Putamen (tissue), 1 donor: ENCODE data around the gene JCHAIN.

ENCODE experiments used
- DNase-seq: peaks from one replicate; pipeline ENCODE4 v3.0.0-alpha.2; 2016; ENCODE audit warnings: low spot score

The JCHAIN gene

GRCh38 chr4:70640192-70640591 is 26.1 kb downstream of the JCHAIN start:
- no peak for DNase-seq

GRCh38 chr4:70637239-70637913 is 28.9 kb downstream of the JCHAIN start:
- no peak for DNase-seq

GRCh38 chr4:70634482-70634881 is 31.8 kb downstream of the JCHAIN start:
- DNase-seq = no peak

GRCh38 chr4:70632028-70632427 is 34.3 kb downstream of the JCHAIN start:
- peak; percentile 9 for DNase-seq

GRCh38 chr4:70630162-70630561 is 36.1 kb downstream of the JCHAIN start:
- no peak for DNase-seq

- no peak for DNase-seq
Measured at GRCh38 chr4:70629469-70630090, 36.7 kb downstream of the JCHAIN start.

GRCh38 chr4:70628444-70628843 is 37.9 kb downstream of the JCHAIN start, which contains the start of gene ENAM:
Gene ENAM, plus strand, starts transcription at chr4:70628744. Its CDS starts 757 bp downstream, at chr4:70629501.
- DNase-seq = no peak

- no peak for DNase-seq
Measured at GRCh38 chr4:70627620-70628019, 38.7 kb downstream of the JCHAIN start.

- no peak for DNase-seq
Measured at GRCh38 chr4:70624226-70624793, 42.0 kb downstream of the JCHAIN start.

- DNase-seq = no peak
Measured at GRCh38 chr4:70623323-70623722, 43.0 kb downstream of the JCHAIN start.

GRCh38 chr4:70619778-70620177 is 46.5 kb downstream of the JCHAIN start:
- DNase-seq = no peak

GRCh38 chr4:70619288-70619687 is 47.0 kb downstream of the JCHAIN start:
- no peak for DNase-seq

- DNase-seq = no peak
Measured at GRCh38 chr4:70614184-70614555, 52.1 kb downstream of the JCHAIN start.

GRCh38 chr4:70613306-70614183 is 52.8 kb downstream of the JCHAIN start:
- no peak for DNase-seq

GRCh38 chr4:70608324-70608723 is 58.0 kb downstream of the JCHAIN start:
- DNase-seq = no peak

GRCh38 chr4:70607334-70607853 is 58.9 kb downstream of the JCHAIN start:
- no peak for DNase-seq

GRCh38 chr4:70606459-70606858 is 59.8 kb downstream of the JCHAIN start:
- no peak for DNase-seq
